Measurements from ENCODE around the gene ME1. TPM values are rescaled to one million over a fixed set of nuclear protein-coding genes. Genes with fewer than 3 reads are reported as not detected.
"Not testable (repeated sequence)": the region's sequence is repeated elsewhere in the genome, so short reads cannot be mapped to it uniquely, and the experiment has no call there.

The ME1 gene
- total RNA-seq, 1 experiment from 2014 or later = 7.8 TPM

DNA sequence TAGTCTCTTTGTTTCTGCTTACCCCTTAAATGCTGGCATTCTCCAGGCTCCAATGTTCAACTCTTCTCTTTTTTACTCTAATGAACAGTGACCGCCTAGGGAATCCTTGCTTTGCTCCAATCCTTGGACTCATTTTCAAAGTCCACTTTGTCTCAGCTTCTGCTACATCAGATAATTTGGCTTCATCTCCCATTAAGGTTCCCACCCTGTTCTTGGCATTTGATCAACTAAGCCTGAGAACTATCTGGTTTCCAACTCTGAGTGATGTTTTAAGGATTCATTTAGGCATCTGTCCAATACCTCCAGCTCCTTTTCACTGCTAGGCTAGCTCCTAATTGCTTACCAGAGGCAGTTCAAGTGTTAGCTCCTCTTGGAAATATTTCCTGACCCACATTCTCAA lies 64.9 kb downstream of the ME1 start:
- H4K5ac ChIP-seq (ENCODE audit: insufficient read length, low read depth, low read length) = no peak overlapping the region
- H4K91ac ChIP-seq (ENCODE audit: insufficient read length, low read depth, low read length) = no peak overlapping the region
- H3K4me1 Mint-ChIP-seq = no peaks in the 10 kb centered on the region
- TF ChIP-seq, protein P1, sequence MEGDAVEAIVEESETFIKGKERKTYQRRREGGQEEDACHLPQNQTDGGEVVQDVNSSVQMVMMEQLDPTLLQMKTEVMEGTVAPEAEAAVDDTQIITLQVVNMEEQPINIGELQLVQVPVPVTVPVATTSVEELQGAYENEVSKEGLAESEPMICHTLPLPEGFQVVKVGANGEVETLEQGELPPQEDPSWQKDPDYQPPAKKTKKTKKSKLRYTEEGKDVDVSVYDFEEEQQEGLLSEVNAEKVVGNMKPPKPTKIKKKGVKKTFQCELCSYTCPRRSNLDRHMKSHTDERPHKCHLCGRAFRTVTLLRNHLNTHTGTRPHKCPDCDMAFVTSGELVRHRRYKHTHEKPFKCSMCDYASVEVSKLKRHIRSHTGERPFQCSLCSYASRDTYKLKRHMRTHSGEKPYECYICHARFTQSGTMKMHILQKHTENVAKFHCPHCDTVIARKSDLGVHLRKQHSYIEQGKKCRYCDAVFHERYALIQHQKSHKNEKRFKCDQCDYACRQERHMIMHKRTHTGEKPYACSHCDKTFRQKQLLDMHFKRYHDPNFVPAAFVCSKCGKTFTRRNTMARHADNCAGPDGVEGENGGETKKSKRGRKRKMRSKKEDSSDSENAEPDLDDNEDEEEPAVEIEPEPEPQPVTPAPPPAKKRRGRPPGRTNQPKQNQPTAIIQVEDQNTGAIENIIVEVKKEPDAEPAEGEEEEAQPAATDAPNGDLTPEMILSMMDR (conservative IDR thresholded peaks at IDR 0.05) = no peak
- no peak overlapping the region for H3K27ac Mint-ChIP-seq
- H3K9me3 Mint-ChIP-seq = no peaks in the 10 kb centered on the region
- peaks cover 0 to 6% (median 6%) of the 10 kb centered on the region in 3 experiments; a peak in 4 of 7 replicates for H3K36me3 Mint-ChIP-seq (ENCODE audit: insufficient read depth in 1 of 3, low read depth in 3 of 3)
- no peak overlapping the region for H2BK12ac ChIP-seq (ENCODE audit: insufficient read length, low read depth, low read length)
- no peak for DNase-seq
- no peak overlapping the region for H3K23ac ChIP-seq (ENCODE audit: insufficient read length, low read depth, low read length)
- H3K9ac ChIP-seq (ENCODE audit: extremely low read depth, insufficient read length, low read length) = no peak overlapping the region
- H2AK5ac ChIP-seq (ENCODE audit: insufficient read length, low read length) = no peak overlapping the region
- no peaks in the 10 kb centered on the region for H3K23me2 ChIP-seq (ENCODE audit: insufficient read length, low read depth, low read length, poor library complexity, severe bottlenecking)
- no peak overlapping the region for H3K14ac ChIP-seq (ENCODE audit: insufficient read depth, low read length)
- no peak overlapping the region for H3K56ac ChIP-seq (ENCODE audit: insufficient read length, low read depth, low read length)
- no peak overlapping the region for H3K4me3 Mint-ChIP-seq
- no peaks in the 10 kb centered on the region for H3K27me3 ChIP-seq (ENCODE audit: insufficient read depth, low read length)
- H2BK5ac ChIP-seq (ENCODE audit: insufficient read length, low read length) = no peak overlapping the region
- no peak overlapping the region for H2BK20ac ChIP-seq (ENCODE audit: low read depth, low read length, poor library complexity, severe bottlenecking)
- H3K4me1 ChIP-seq (ENCODE audit: insufficient read depth, low read length) = no peaks in the 10 kb centered on the region
- H2BK15ac ChIP-seq (ENCODE audit: low read depth, low read length) = no peak overlapping the region
- H3K79me2 ChIP-seq (ENCODE audit: insufficient read depth, low read length) = no peaks in the 10 kb centered on the region
- H4K8ac ChIP-seq (replicated peaks; ENCODE audit: insufficient read length, low read depth, low read length) = no peak overlapping the region
- H3K9me3 ChIP-seq (ENCODE audit: control insufficient read depth, low read depth, low read length) = no peaks in the 10 kb centered on the region
- WGBS (ENCODE audit: extremely low coverage, insufficient read length, low lambda C conversion rate) = no CpG with 5 or more reads among the region's 1 CpG
- H2BK120ac ChIP-seq (ENCODE audit: low read depth, low read length, poor library complexity, severe bottlenecking) = no peak overlapping the region
- no peak overlapping the region for H3T11ph ChIP-seq (ENCODE audit: low read length)
- H3K27ac ChIP-seq (ENCODE audit: insufficient read length, low read depth, low read length) = no peak overlapping the region
- no peak overlapping the region for H2AFZ ChIP-seq (ENCODE audit: low read length)
- no peak overlapping the region for H3K4ac ChIP-seq (ENCODE audit: low read depth, low read length)
- no peaks in the 10 kb centered on the region for H4K20me1 ChIP-seq (ENCODE audit: control insufficient read depth, insufficient read depth, insufficient read length)
- H3K4me2 ChIP-seq (ENCODE audit: insufficient read depth, insufficient read length, low read length) = no peak overlapping the region
- no peaks in the 10 kb centered on the region for H3K79me1 ChIP-seq (ENCODE audit: insufficient read depth, low read depth, low read length, poor library complexity, severe bottlenecking)
- no peaks in the 10 kb centered on the region for H3K27me3 Mint-ChIP-seq (ENCODE audit: low read depth)
- no peak overlapping the region for H3K18ac ChIP-seq (ENCODE audit: insufficient read length, low read depth, low read length)

DNA sequence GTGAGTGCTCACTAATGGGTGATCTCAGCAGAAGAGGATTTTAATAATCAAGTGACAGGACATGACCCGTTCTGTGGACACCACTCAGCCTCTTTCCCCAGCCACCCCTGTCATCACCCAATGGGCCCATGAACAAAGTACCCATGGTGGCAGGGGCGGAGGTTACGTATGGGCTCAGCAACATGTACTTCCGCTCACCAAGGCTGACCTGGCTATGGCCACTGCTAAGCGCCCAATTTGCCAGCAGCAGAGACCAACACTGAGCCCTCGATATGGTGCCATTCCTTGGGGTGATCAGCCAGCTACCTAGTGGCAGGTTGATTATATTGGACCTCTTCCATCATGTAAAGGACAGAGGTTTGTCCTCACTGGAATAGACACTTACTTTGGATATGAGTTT lies 68.5 kb downstream of the ME1 start:
- H3K9me3 ChIP-seq (ENCODE audit: control insufficient read depth, low read depth, low read length); H4K8ac ChIP-seq (replicated peaks; ENCODE audit: insufficient read length, low read depth, low read length); H3K79me2 ChIP-seq (ENCODE audit: insufficient read depth, low read length); H3K4me1 ChIP-seq (ENCODE audit: insufficient read depth, low read length); H3K9ac ChIP-seq (ENCODE audit: extremely low read depth, insufficient read length, low read length); H3K4me3 Mint-ChIP-seq; H3K14ac ChIP-seq (ENCODE audit: insufficient read depth, low read length); DNase-seq; H3K56ac ChIP-seq (ENCODE audit: insufficient read length, low read depth, low read length); H4K20me1 ChIP-seq (ENCODE audit: control insufficient read depth, insufficient read depth, insufficient read length); H3K18ac ChIP-seq (ENCODE audit: insufficient read length, low read depth, low read length); H3K9me3 Mint-ChIP-seq; H3K27ac ChIP-seq (ENCODE audit: insufficient read length, low read depth, low read length); H2BK120ac ChIP-seq (ENCODE audit: low read depth, low read length, poor library complexity, severe bottlenecking); H3K27me3 Mint-ChIP-seq (ENCODE audit: low read depth); H3K4ac ChIP-seq (ENCODE audit: low read depth, low read length); H2BK20ac ChIP-seq (ENCODE audit: low read depth, low read length, poor library complexity, severe bottlenecking); H3K23ac ChIP-seq (ENCODE audit: insufficient read length, low read depth, low read length); H3K27me3 ChIP-seq (ENCODE audit: insufficient read depth, low read length); H2BK5ac ChIP-seq (ENCODE audit: insufficient read length, low read length); H4K5ac ChIP-seq (ENCODE audit: insufficient read length, low read depth, low read length); H2AK5ac ChIP-seq (ENCODE audit: insufficient read length, low read length); H3T11ph ChIP-seq (ENCODE audit: low read length); H2AFZ ChIP-seq (ENCODE audit: low read length); H3K4me1 Mint-ChIP-seq; H4K91ac ChIP-seq (ENCODE audit: insufficient read length, low read depth, low read length); H2BK15ac ChIP-seq (ENCODE audit: low read depth, low read length); H2BK12ac ChIP-seq (ENCODE audit: insufficient read length, low read depth, low read length); H3K27ac Mint-ChIP-seq; H3K23me2 ChIP-seq (ENCODE audit: insufficient read length, low read depth, low read length, poor library complexity, severe bottlenecking); H3K79me1 ChIP-seq (ENCODE audit: insufficient read depth, low read depth, low read length, poor library complexity, severe bottlenecking); H3K4me2 ChIP-seq (ENCODE audit: insufficient read depth, insufficient read length, low read length): not testable (repeated sequence)
- peaks cover 8 to 24% (median 17%) of the 10 kb centered on the region in 3 experiments; a peak in 6 of 7 replicates for H3K36me3 Mint-ChIP-seq (ENCODE audit: insufficient read depth in 1 of 3, low read depth in 3 of 3)
- WGBS (ENCODE audit: extremely low coverage, insufficient read length, low lambda C conversion rate) = no CpG with 5 or more reads among the region's 6 CpGs
